NT2/D1 (cell line): ENCODE measurements around the gene MEGF6.

Experiments
- DNase-seq: peaks from one replicate; pipeline ENCODE4 v3.0.0-alpha.2; 2011; ENCODE audit warnings: low read depth, low spot score
- H3K27me3 ChIP-seq: 2 replicates; pipeline ENCODE4 v1.6.0; 2011; ENCODE audit warnings: mild to moderate bottlenecking; ENCODE audit not compliant: insufficient read length, insufficient read depth
- H3K36me3 ChIP-seq: 2 replicates; pipeline ENCODE4 v1.6.1; 2011; ENCODE audit warnings: mild to moderate bottlenecking, low read length, mixed read lengths; ENCODE audit not compliant: insufficient read depth, insufficient read length
- H3K4me1 ChIP-seq: 2 replicates; pipeline ENCODE4 v1.5.1; 2011; ENCODE audit not compliant: insufficient read depth, insufficient read length
- H3K4me3 ChIP-seq: 2 replicates; pipeline ENCODE4 v1.5.1; 2011; ENCODE audit warnings: low read depth; ENCODE audit not compliant: insufficient read length
- H3K9ac ChIP-seq: 2 replicates; pipeline ENCODE4 v1.6.0; 2011; ENCODE audit warnings: low read depth; ENCODE audit not compliant: insufficient read length
- H3K9me3 ChIP-seq: 2 replicates; pipeline ENCODE4 v1.5.1; 2011; ENCODE audit warnings: mild to moderate bottlenecking, low read length; ENCODE audit not compliant: insufficient read depth
- SUZ12 ChIP-seq: IDR thresholded peaks from 2 replicates; pipeline ENCODE4 v1.6.1; 2011; ENCODE audit not compliant: insufficient read length, insufficient read depth; ENCODE audit errors: extremely low read depth
- YY1 ChIP-seq: IDR thresholded peaks from 2 replicates; pipeline ENCODE4 v1.6.1; 2011; ENCODE audit not compliant: insufficient read length, insufficient read depth
- ZNF274 ChIP-seq: IDR thresholded peaks from 2 replicates; pipeline ENCODE4 v1.6.1; 2011; ENCODE audit warnings: mild to moderate bottlenecking, low read depth, low read length

MEGF6 gene

DNA sequence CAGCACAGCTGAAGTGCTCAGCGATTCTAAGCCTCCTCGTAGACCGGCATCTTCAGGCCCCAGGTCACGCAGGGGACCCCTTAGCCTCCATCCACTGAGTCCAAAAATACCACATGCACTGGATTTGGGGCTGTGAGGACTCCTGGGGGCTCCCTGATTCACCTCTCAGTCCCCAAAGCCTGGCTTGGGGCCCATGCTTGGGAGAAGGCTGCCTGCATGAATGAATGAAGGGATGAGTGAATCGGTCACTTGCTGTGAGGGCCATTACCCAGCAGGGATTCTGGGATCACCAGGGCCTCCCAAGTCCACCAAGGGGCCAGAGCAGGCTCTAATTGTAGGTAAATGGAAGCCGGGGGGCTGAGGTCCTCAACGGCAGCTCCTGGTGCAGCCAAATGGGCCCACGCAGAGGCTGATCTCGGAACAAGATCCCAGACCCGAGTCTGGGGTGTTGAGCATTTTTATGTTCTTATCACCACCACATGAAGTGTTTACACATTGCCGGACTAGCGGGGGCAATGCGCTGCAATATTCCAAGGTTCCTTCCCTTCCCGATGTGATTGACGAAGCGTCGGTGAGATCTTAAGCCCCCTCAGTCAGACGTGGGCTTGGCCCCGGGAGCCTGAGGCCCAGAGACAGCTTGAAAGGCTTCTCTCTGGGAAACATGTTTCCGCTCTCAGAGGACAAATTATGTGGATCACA lies 170.4 kb downstream of the MEGF6 start:
- TF ChIP-seq YY1 (no peak), ZNF274 (no peak), SUZ12 (no peak)

DNA sequence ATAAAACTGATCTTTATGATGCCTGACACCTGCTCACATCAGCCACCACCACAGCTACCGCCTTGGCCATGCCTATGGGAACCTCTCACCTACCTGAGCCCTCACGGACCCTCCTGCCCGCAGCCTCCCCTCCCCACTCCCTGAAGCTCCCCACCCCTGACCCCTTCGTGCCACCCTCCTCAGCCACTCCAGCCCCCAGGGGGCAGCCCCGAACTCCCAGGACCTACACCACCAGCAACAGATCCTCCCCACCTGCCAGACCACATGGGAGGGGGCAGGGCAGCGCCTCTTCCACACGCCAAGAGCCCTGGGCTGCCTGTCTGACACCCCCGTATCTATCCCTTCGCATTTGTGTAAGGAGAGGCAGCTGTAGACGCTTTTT lies 171.0 kb downstream of the MEGF6 start:
- Histone ChIP-seq H3K36me3 (no peaks in the 10 kb centered on the region), H3K9me3 (peaks cover 7% of the 10 kb centered on the region; the same call in 1 of the 2 replicates), H3K4me1 (peaks cover 9% of the 10 kb centered on the region), H3K4me3 (no peak overlapping the region), H3K9ac (no peak overlapping the region), H3K27me3 (no peaks in the 10 kb centered on the region)
- no peak for DNase-seq
- no peak for TF ChIP-seq SUZ12
- no peak for TF ChIP-seq YY1

More for the DNA sequence above, 170.4 kb downstream of the MEGF6 start:
- H3K4me1 ChIP-seq: peaks cover 9% of the 10 kb centered on the region
- H3K27me3 ChIP-seq: no peaks in the 10 kb centered on the region
- no peaks in the 10 kb centered on the region for H3K36me3 ChIP-seq
- DNase-seq: no peak
- H3K4me3 ChIP-seq: no peak overlapping the region
- peaks cover 7% of the 10 kb centered on the region; the same call in 1 of the 2 replicates for H3K9me3 ChIP-seq
- H3K9ac ChIP-seq: no peak overlapping the region
